Measurements from ENCODE around the gene PBLD. TPM values are rescaled to one million over a fixed set of nuclear protein-coding genes. Genes with fewer than 3 reads are reported as not detected.

PBLD gene
- total RNA-seq (ENCODE audit: low replicate concordance) = 6.2 and 6.9 TPM in 2 replicates
- long read RNA-seq, partial matches to known transcripts = 18 of 26 reads
- long read RNA-seq, other reads (novel, unspliced or antisense) = 2 of 26 reads

DNA sequence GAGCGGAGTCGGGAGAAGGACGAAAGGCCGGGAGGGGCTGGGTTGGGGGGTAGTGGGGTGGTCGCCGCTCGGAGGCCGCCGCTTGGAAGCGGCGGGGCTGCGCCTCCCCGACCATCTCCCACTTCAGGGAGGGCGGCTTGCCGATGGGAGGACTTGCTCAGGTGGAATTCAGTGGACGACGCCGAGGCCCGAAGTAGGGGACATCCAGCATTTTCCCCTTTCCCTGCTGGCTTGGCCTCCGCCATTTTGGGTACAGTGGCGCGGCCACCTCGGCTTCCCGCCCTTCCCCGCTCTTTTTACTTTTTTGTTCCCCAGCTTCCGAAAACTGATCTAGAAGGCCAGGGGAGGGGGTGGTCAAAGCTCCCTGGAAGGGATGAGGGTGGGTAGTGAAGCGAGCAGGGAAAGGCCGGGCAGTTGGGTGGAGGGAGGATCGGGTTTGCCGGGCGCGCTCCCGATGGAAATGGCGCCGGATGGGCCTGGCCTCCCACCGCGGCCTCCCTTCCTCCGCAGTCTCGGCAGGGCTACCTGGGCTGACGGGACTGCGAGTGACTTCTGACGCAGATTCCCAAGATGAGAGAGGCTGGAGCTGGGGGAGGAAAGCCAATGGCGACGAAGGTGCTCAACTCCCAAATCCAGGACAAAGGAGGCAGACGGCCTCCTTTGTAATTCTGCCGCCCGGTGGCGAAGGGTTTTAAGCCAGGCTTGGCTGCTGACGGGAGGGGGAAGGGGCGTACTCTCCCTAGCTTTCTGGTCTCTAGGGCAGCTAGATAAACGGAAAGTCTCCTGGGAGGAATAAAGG is at the start of gene PBLD:
PBLD (minus strand) TSS at position 670 of the 799 bp plus-strand sequence. CDS start 26,084 bp downstream, outside the sequence.
- TF ChIP-seq, protein P1, sequence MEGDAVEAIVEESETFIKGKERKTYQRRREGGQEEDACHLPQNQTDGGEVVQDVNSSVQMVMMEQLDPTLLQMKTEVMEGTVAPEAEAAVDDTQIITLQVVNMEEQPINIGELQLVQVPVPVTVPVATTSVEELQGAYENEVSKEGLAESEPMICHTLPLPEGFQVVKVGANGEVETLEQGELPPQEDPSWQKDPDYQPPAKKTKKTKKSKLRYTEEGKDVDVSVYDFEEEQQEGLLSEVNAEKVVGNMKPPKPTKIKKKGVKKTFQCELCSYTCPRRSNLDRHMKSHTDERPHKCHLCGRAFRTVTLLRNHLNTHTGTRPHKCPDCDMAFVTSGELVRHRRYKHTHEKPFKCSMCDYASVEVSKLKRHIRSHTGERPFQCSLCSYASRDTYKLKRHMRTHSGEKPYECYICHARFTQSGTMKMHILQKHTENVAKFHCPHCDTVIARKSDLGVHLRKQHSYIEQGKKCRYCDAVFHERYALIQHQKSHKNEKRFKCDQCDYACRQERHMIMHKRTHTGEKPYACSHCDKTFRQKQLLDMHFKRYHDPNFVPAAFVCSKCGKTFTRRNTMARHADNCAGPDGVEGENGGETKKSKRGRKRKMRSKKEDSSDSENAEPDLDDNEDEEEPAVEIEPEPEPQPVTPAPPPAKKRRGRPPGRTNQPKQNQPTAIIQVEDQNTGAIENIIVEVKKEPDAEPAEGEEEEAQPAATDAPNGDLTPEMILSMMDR (conservative IDR thresholded peaks at IDR 0.05) = peak; percentile 58
- DNase-seq (ENCODE audit: extremely low spot score, unreplicated experiment) = peak; percentile 77
- Mint-ChIP-seq H3K27me3 (peaks cover 4% of the 10 kb centered on the region), H3K36me3 (peaks cover 20% of the 10 kb centered on the region), H3K9me3 (no peaks in the 10 kb centered on the region), H3K4me3 (peak within 1 kb of the TSS; percentile 100), H3K27ac (peak within 1 kb of the TSS; percentile 100), H3K4me1 (ENCODE audit: unreplicated experiment) (peaks cover 43% of the 10 kb centered on the region)

DNA sequence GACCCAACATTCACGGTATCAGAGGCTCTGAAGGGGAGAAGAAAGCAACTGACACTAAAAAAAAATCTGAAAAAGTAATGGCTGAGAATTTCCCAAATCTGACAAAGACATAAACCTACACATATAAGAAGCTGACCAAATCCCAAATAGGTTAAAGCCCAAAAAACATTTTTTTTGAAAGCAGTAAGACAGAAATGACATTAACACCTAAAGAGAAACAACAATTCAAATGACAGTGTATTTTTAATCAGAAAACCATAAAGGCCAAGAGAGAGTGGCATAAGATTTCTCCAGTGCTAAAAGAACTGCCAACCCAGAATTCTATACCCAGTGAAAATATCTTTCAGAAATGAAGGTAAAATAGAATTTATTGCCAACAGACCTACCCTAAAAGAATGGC is 38.9 kb upstream of the PBLD start:
- no peak overlapping the region for H3K4me3 Mint-ChIP-seq
- H3K4me1 Mint-ChIP-seq (ENCODE audit: unreplicated experiment) = no peaks in the 10 kb centered on the region
- TF ChIP-seq, protein P1 (conservative IDR thresholded peaks at IDR 0.05) = no peak
- no peak for DNase-seq (ENCODE audit: extremely low spot score, unreplicated experiment)
- no peaks in the 10 kb centered on the region for H3K9me3 Mint-ChIP-seq
- H3K27me3 Mint-ChIP-seq = no peaks in the 10 kb centered on the region
- peaks cover 37% of the 10 kb centered on the region for H3K36me3 Mint-ChIP-seq
- H3K27ac Mint-ChIP-seq = no peak overlapping the region

DNA sequence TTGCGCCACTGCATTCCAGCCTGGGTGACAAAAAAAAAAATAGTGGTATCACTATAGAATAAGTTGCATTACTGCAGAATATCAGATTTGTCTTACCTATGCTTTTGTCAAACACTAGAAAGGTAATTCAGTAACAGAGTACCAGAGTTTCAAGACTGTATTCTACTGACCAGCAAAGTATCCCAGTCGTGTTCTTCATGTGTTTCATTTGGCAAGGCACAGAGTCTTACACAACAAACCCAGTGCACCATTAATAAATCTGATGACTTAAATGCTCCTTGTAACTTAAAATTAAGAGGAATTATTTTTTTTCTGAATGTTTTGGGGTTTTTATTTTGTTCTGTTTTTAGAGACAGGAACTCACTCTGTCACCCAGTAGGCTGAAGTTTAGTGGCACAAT is 34.4 kb upstream of the PBLD start:
- TF ChIP-seq, protein P1 (conservative IDR thresholded peaks at IDR 0.05) = no peak
- DNase-seq (ENCODE audit: extremely low spot score, unreplicated experiment) = no peak
- H3K27me3 Mint-ChIP-seq = no peaks in the 10 kb centered on the region
- no peaks in the 10 kb centered on the region for H3K9me3 Mint-ChIP-seq
- H3K4me3 Mint-ChIP-seq = no peak overlapping the region
- H3K27ac Mint-ChIP-seq = no peak overlapping the region
- H3K36me3 Mint-ChIP-seq = peaks cover 15% of the 10 kb centered on the region
- no peaks in the 10 kb centered on the region for H3K4me1 Mint-ChIP-seq (ENCODE audit: unreplicated experiment)

DNA sequence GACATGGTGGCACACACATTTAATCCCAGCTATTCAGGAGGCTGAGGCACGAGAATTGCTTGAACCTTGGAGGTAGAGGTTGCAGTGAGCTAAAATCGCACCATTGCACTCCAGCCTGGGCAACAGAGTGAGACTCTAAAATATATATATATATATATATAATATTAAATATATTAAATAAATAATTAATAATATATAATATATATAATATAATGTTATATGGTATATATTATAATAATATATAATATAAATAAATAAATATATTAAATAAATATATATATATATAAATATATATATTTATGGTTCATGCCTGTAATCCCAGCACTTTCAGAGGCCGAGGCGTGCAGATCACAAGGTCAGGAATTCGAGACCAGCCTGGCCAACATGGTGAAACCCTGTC is 33.9 kb upstream of the PBLD start:
- TF ChIP-seq, protein P1 (conservative IDR thresholded peaks at IDR 0.05) = no peak
- no peaks in the 10 kb centered on the region for H3K9me3 Mint-ChIP-seq
- no peaks in the 10 kb centered on the region for H3K4me1 Mint-ChIP-seq (ENCODE audit: unreplicated experiment)

DNA sequence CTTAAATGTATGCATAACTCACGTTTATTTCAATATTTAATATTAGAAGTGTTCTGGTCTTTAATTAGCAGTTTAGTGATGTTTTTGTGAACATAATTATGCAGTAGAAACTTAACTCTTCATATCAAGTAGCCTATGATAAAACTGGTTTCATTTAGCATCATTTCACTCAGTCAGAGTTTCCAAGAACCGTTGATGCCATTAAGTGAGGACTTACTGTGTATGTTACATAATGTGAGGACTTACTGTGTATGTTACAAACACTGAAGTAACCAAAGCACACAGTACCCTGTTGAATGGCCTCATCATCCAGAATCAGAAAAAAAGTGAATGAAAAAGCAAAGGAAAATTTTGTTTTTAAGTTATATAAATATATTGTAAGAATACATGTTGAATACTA is 32.9 kb upstream of the PBLD start:
- no peaks in the 10 kb centered on the region for H3K4me1 Mint-ChIP-seq (ENCODE audit: unreplicated experiment)
- no peaks in the 10 kb centered on the region for H3K9me3 Mint-ChIP-seq
- no peak overlapping the region for H3K27ac Mint-ChIP-seq
- TF ChIP-seq, protein P1 (conservative IDR thresholded peaks at IDR 0.05) = no peak
- H3K36me3 Mint-ChIP-seq = peaks cover 13% of the 10 kb centered on the region
- DNase-seq (ENCODE audit: extremely low spot score, unreplicated experiment) = no peak
- H3K27me3 Mint-ChIP-seq = no peaks in the 10 kb centered on the region
- H3K4me3 Mint-ChIP-seq = no peak overlapping the region

More for the DNA sequence above, 33.9 kb upstream of the PBLD start:
- Mint-ChIP-seq H3K27ac (no peak overlapping the region), H3K27me3 (no peaks in the 10 kb centered on the region), H3K36me3 (peaks cover 15% of the 10 kb centered on the region), H3K4me3 (no peak overlapping the region)
- DNase-seq (ENCODE audit: extremely low spot score, unreplicated experiment) = no peak

Data from type B pancreatic cell (in vitro differentiated cells).